Activated CD8-positive, alpha-beta memory T cell treated with anti-CD3 and anti-CD28 coated beads, Interleukin-2, amount 50 U/mL, for 4 hours (primary cell): ENCODE data around the gene SMOC2.
"Not testable (repeated sequence)": the region's sequence is repeated elsewhere in the genome, so short reads cannot be mapped to it uniquely, and the experiment has no call there.

Experiments used
- DNase-seq: peaks from one replicate; pipeline ENCODE4 v3.0.0-alpha.2; 2020

SMOC2 gene

DNA sequence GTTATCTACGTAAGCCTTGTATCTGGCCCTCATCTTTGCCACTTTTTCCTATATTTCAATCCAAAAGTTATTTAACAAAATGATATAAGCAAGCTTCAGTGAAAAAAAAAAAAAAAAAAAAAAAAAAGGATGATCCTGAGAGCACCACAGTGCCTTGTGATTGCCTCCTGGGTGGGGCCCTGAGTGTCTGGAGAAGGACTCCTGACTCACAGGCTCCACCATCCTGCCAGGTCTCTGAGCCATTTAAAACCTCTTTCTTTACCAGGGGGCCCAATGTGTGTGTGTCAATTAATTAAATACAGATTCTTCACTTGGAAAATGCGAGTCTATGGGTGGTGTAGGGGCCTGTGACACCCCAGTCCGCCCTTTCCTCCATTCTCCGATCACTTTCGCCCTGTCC is 105.2 kb downstream of the SMOC2 start:
- DNase-seq = no peak

DNA sequence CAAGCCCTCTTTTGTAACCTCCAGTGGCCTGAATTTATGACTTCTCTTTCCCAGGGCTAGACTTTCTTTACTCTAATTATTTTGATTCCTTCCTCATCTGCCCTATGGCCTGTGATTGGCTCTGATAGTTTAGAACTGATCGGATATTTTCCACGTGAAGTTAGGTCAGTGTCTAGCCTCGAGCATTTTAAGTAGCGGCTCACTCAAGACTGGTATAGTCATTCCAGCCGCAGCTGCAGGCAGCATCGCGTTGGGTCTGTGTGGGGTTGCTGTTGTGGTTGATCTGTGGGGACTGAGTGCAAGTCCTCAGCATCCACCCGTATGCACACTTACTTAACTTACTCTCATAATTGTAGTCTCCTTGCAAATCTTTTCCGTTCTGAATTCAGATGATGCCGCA is 105.7 kb downstream of the SMOC2 start:
- DNase-seq = no peak

DNA sequence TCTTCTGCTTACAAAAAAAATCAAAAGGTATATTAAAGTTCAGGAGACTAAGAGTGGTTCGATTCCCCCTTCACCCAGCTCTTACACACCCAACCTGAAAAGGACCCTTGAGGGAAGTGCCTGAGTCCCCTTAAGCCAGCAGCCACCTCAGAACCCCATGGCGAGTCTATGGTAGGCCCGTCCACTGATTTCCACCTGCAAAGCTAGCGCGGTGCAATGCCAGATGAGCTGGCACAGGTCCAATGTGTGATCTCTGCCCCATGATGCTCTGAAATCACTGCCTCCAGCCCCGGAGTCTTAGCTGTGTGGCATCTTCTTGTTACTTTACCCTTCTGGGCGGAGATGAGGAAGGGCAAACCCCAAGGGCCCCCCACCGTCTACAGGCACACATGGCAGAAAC is 109.3 kb downstream of the SMOC2 start:
- DNase-seq = no peak

DNA sequence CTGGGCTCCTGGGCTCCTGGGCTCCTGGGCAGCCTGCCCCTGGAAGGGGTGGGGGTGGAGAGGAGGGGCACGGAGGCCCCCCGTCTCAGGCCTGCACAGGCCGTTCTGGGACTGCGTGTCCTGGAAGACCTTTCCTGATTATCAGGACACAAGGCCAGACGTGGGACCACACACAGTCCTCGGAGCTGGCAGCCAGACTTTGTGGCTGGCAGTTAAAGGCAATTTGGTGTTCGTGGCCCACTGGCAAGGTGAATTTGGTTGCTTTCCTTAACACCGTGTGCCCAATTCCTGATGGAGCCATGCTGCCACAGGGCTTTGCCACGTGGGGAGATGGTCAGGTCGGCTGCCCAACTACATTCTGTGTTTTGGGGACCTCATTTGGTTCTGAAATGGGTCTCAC is 113.5 kb downstream of the SMOC2 start:
- DNase-seq = no peak

DNA sequence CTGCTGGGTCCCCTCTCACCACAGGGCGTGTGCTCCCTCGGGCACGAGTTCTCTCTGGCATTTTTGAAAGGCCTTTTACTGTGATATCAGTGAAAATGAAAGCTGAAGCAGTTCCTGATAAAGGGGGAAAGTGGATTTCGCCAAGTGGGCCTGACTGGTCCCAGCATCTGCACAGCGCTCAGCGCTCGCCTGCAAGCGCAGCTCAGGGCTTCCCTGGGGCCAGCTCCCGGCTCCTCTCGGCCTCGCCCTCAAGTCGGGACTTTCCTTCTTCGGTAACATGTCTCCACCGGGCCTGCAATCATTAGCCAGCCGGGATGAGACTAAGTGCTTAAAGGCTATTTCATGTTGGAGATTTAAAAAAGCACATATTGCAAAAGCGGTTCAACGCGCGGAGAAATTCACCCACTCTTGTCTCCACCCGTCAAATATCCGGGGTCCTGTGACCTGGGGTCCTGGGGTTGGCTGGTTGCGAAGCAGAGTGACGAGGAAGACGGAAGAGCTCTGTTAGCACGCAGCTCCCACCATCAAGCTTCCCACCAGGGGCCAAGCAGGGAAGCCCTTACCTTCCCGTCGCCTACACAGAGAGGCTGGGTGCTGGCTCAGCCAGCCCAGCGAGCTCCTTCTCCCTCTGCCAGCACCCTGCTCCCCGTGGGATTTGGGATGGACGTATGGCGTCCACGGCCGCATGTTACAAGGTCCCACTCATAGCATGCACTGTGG is 114.1 kb downstream of the SMOC2 start:
- DNase-seq = no peak

DNA sequence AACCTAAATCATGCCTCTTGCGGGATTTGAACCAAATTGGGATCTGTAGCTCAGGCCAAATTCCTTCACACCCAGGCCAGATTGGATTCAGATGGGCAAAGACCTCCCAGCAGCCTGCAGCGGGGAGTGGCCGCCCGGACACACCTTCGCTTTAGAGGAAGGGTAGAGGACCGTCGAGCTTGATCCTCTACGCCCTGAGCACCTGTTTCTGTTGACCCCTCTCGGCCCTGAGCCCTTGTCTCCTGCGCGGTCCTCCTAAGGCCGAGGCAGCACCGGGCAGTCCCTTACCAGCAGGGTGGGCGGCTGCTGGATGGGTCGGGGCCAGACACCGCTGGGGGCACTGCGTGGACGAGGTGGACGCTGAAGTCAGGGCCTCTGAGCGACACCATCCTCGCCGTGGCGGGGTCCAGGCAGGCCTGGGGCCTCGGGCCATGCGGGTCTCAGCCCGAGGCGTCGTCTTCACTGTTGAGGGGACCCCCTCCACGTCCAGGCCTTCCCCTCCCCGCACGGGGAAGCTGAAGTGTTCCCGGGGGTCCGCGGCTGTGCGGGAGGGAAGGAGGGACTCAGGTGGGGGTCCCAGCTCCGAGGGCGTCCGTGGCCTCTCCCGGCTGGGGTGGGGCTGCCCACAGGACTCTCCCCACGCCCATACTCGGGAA is 114.8 kb downstream of the SMOC2 start:
- no peak for DNase-seq

DNA sequence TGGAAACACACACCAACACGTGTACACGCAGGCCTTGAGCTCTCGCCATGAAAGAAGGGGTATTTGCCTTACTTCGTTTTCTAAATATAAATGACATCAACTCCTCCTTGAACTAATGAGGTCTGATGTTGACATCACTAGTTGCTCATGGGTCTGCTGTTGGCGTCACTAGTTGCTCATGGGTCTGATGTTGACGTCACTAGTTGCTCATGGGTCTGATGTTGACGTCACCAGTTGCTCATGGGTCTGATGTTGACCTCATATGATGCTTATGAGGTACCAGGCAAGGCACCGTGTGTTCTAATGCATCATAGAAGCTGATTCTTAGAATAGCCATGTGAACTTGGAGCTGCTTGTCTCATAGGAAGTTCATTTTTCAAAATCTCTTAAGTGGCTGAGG is 116.5 kb downstream of the SMOC2 start:
- no peak for DNase-seq

DNA sequence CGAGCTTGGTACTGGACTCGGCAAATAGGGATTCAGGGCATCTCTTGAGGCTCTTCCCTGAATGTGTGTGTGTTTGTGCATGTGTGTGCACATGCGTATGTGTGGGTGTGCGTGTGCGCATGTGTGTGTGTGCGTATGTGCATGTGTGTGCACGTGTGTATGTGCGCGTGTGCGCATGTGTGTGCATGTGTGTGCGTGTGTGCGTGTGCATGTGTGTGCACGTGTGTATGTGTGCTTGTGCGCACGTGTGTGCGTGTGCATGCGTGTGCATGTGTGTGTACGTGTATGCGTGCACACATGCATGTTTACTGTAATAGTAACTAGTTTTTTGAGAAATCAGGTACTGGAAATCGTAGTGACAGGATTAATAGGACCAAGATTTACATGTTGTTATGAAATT is 117.7 kb downstream of the SMOC2 start:
- DNase-seq = no peak

DNA sequence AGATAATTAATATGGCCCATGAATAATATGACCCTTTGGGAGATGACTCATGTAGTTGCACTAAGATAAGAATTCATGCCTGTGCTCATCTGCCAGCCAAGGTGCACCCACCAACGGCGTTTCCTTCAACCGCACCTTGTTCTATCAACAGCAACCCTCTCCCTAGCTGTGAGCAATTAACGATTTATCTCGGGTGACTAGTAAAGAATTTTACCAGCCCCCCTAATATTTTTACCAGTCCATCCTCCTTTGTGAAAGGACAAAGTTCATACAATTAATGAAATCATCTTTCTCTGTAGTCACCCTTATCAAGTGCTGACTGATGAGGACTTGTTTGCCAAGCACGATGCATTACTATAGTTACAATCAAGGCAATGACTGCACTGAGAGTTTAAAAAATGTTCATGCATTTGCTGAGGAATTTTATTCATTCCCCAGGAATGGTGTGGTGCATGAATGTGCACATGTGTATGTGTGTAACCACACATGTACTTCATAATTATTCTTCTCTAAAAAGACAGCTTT is 118.7 kb downstream of the SMOC2 start:
- DNase-seq = no peak

DNA sequence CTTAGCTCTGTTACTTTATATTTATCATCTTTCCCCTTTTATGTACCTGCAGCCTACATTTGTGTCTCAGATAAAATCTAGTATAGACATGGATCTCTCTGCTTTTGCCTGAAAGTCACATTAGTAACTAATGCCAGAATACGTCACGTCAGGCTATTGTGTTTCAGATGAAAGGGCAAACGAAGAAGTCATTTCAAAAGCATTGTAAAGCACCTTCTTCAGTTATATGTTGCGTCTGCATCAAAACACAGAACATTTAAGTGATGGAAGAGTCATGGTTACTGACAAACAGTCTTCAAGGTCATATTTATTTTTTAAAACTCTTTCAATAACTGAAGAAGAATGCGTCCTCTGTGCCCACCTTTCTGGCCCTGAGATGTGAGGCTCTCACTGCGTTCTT is 119.1 kb downstream of the SMOC2 start:
- no peak for DNase-seq

DNA sequence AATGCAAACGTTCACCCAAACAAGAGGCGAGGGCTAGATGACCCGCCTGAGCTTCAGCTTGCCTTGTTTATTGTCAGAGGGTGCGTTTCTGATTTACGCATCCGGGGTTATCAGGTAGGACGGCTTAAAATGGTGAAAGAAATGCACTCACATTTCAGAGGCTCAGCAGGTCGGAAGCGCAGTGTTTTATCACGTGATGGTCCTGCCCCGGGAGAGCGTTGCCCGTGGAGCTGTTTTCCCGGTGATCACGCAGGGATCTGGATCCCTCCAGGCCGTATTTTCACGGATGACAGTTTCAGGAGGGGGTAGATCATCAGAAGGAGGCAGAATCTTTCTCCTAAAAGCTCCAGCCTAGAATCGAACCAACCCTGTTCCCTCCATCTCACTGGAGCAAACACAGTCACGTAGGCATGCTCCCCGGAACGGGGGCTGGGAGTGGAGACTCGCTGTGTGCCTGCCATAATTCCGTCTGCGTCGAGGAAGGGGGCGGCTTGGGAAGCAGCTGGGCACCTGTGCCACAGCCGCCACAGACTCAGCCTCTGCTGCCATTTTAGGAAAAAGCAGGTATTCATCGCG is 121.7 kb downstream of the SMOC2 start:
- DNase-seq = no peak

DNA sequence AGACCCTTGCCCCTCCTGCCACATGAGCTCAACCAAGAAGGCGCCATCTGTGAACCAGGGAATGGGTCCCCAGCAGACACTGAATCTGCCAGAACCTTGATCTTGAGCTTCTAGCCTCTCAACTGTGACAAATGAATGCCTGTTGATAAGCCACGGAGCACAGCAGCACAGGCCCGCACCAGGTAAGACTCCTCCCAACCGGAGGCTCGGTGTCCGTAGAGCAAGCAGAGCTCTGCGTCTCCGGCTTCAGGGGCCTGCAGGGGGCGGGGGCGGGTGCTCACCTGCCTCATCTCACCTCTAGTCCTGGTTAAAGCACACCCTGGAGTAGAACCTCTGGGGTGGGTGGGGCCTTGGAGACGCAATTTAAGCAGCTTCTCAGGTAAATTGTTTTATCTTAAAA is 122.7 kb downstream of the SMOC2 start:
- DNase-seq = no peak

DNA sequence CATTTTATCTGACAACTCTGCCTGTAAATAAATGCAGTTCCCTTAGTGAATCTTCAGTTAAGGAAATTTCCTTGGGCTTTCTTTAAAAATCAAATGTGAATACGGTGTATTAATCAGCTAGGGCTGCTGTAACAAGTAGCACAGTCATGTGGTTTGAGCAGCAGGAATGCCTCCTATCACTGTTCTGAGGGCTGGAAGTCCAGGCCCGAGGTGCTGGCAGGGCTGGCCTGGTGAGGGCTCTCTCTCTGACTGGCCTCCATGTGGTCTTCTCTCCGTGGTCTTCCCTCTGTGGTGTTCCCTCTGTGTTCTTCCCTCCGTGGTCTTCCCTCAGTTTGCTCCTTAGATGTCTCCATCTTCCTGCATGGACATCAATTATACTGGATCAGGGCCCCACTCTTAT is 124.1 kb downstream of the SMOC2 start:
- DNase-seq = no peak

DNA sequence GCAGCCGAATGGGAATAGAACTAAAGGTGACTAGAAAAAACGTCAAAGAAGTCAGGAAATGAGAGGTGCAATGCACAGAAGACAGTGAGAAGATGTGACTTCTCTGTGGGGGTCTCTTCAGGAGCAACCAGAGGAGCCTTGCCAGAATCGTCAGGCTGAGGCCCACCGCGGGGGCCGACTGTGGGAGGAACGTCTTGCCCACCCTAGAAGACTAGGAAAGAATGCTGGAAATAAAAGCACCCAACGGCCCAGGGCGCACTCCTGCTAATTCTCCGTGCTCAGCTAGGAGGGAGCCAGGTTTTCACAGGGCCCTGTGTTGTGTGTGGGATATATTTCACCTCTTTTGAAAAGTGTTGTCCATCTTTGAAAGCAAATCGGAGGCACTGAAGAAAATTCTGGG is 129.2 kb downstream of the SMOC2 start:
- no peak for DNase-seq

DNA sequence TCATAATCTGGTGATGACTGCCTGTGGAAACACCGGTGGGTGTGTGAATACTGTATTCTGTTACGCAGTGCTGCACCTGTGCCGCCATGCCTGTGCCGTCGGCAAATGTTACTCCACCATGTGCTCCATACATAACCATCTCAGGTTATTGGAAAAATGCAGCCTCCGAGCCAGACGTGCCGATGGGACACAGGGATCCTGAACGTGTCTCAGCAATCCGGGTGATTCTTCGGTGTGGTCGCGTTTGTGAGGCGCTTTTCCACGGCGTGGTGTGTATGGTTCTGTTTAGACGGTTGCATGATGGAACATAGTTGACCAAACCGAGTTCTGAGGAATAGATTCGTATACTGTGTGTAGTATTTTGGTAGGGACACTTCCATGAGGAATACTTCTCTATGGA is 130.3 kb downstream of the SMOC2 start:
- DNase-seq = no peak

DNA sequence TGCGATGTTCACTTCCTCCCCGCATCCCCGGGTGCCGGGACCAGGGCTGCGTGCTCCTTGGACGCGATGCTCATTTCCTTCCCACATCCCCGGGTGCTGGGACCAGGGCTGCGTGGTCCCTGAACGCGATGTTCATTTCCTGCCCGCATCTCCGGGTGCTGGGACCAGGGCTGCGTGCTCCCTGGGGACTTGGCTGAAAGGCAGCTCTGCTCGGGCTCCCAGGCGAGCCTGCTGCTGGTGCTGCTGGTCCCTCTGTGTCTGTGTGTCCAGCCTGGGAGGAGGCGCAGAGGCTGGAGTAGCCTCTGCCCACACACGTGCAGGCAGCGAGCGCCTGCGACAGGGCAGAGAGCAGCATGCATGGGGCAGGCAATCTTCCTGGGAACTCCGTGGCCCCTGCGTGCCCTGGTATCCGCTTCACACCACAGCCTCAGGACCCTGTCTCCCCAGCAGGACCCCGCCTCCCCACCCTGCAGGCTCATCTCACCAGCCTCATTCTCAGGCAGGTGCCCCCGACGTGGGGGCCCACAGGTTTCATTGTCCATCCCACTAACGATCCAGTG is 132.4 kb downstream of the SMOC2 start:
- not testable (repeated sequence) for DNase-seq

DNA sequence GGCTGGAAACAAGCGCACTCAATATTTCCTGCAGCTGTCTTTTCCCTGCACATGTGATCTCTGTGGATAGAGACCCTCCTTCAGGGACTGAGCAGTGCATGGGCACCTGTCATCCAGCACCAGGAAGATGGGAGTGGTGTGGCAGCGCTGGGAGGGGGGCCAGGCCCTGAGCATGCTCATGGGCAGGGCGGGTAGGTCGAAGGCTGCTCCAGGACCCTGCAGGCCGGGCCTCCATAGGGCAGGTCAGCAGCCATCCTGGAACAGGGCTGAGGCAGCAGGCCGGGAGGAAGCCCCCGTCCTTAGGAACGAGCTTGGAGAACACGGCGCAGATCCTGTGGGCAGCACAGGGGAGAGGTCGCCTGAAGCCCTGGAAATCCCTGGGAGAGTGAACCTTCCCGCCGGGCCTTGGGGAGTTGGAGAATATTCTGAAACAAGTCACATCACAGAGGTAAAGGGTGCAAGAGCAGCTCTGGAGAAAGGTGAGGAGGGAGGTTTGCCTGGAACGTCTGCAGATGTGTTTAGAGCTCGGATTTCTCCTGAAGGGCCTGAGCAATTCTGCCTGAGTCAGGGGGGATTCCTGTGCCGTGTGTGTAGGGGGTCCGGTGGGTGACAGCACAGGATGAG is 133.2 kb downstream of the SMOC2 start:
- DNase-seq = no peak

DNA sequence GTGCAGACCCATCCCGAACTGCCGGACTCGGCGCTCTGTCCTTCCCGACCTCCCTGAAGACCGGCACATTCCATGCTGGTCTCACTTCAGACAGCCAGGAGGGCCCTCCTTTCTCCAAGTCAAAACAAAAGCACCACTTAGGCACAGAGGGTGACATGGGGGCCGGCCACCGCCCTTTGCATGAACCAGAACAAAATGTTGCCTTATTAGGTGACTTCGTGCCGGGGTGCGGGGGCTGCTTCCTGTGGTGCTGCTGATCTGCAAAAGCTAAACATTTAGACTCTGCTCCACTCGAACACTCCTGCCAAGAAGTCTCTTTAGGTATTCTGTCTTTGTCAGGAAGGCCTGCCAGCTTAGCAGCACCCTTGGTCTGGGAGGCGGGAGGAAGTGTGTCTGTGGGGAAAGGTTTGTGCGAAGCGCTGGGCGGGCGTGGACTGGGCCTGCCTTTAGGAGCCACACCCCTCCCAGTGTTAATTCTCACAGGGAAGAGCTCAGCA is 133.8 kb downstream of the SMOC2 start:
- no peak for DNase-seq

DNA sequence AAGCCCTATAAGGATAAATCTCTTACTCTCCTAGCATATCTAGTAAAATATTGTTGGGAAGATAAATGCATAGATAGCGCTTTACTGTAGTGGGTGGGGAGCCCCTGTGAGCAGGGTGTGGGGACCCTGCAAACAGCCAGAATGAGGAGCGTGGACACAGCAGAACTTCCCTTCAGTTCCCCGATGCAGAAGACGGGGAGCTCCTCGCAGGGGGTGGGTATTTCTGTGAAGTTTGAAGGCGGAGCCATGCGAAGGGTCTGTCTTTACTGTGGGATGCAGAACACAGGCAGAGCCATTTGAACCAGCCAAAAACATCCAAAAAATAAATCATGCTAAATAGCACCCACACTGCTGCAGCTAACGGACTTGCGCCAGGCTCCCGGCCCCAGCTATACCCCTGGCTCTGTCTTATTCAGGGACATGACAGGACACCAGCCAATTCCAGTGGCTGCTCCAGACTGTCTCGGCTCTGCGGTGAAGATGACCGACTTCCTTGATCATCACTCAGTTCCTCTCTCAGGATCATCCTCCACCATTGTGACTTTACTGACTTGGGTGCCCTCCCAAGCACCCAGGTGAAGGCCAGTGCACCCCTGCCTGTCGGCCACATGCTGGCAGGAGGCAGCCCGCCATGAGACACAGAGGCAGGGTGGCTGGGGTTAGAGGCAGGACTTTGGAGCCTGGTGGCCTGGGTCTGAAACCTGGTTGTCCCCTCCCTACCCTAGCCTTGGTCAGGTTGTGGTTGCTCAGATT is 134.5 kb downstream of the SMOC2 start:
- DNase-seq = no peak

DNA sequence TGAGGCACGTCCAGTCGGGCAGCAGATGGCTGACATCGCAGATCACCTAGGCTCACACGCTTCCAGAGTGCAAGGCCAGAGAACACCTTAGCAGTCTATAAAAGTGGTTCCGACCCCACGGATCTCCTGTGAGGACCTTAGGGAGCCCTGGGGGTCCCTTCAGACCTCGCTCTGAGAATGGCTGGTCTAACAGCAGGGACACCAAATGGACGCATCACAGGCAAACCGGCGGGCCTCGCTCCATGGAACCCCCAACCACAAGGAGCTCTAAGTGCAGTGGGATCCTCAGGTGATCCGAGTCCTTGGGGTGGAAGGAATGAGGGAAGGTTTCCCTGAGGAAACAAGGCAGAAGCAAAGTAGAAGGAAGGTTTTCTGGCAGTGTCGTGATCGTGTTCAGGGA is 135.4 kb downstream of the SMOC2 start:
- DNase-seq = no peak

DNA sequence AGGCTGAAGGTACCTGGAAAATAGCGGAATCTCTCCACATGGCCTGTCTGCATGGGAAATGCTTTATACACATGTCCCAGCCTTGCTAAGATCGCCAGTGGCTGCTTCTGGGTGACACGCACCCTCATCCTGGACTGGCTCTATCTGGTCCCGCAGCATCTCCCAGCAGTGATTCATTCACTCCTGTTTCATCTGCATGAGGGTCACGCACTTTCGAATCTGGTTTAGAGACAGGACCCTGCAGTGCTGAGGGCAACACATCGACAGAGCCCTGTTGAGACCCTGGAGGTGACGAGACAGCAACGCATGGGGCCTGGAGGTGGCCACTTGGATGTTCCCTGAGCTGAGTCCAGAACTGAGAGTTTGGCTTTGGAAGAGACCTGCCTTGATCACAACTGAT is 136.5 kb downstream of the SMOC2 start:
- no peak for DNase-seq

DNA sequence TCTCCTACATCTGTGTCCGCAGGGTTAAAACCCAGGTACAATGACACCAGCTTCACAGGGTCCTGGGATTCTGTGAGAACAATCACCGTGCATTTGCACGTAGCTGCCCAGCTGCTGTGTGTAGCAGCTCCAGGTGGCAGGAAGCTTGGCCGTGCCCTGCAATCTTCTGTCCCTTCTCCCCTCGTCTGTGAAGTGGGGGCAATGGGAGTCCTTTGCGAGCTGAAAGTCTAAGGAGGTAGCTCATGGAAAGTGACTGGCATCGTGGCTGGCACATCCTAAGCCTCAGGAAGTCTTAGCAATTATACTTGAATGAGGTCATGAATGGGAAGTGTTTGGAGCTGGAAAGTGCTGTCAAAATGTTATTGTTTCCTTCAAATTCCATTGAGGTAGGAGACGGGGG is 137.1 kb downstream of the SMOC2 start:
- DNase-seq = no peak

DNA sequence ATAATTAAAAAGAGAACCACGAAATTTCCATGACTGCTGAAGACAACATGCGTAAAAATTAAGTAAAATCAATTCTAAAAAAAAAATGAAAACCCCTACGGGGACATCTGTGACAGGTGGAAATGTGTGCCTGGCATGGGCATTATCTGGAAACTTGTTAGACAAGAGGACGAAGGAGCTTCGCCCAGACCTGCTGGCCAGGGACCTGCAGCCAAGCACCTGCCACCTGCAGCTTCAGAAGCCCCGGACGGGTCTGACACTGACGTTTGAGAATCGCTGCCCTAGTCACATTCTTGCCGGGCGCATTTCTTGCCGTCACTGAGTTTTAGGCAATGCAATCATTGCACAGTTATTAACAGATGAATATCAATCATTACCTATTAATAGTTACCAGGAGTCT is 140.3 kb downstream of the SMOC2 start:
- DNase-seq = no peak
